HG03378 (cell line): ENCODE results near the gene MBD5.

Experiments used
- ATAC-seq: cut with Tn5 transposase; IDR thresholded peaks from one replicate; pipeline ENCODE4 v1.9.1; 2021; ENCODE audit warnings: mild to moderate bottlenecking, moderate library complexity; ENCODE audit not compliant: unreplicated experiment

Gene MBD5

GRCh38 chr2:148450531-148450930 lies 429.6 kb downstream of the MBD5 start:
- ATAC-seq, result no peak

- no peak for ATAC-seq
These were observed 430.2 kb downstream of the MBD5 start for GRCh38 chr2:148451046-148451445.

- no peak for ATAC-seq
These were observed 434.9 kb downstream of the MBD5 start for GRCh38 chr2:148455791-148456190.

GRCh38 chr2:148458171-148458570 lies 437.3 kb downstream of the MBD5 start:
- no peak for ATAC-seq

GRCh38 chr2:148459377-148459778 lies 438.5 kb downstream of the MBD5 start:
- ATAC-seq, result no peak

- no peak for ATAC-seq
These were observed 441.0 kb downstream of the MBD5 start for GRCh38 chr2:148461876-148462275.

GRCh38 chr2:148475626-148476025 lies 454.7 kb downstream of the MBD5 start:
- ATAC-seq, result no peak

GRCh38 chr2:148479398-148479797 lies 458.5 kb downstream of the MBD5 start:
- ATAC-seq, result no peak

GRCh38 chr2:148483665-148484064 lies 462.8 kb downstream of the MBD5 start:
- no peak for ATAC-seq

GRCh38 chr2:148484066-148484465 lies 463.2 kb downstream of the MBD5 start:
- no peak for ATAC-seq

GRCh38 chr2:148486655-148487054 lies 465.8 kb downstream of the MBD5 start:
- ATAC-seq, result no peak

- ATAC-seq, result no peak
These were observed 466.5 kb downstream of the MBD5 start for GRCh38 chr2:148487439-148487838.

- no peak for ATAC-seq
These were observed 470.0 kb downstream of the MBD5 start for GRCh38 chr2:148490840-148491439.

GRCh38 chr2:148493822-148494563 lies 473.1 kb downstream of the MBD5 start:
- peak; percentile 75 for ATAC-seq

- ATAC-seq, result no peak
These were observed 474.7 kb downstream of the MBD5 start for GRCh38 chr2:148495586-148495985.

- no peak for ATAC-seq
These were observed 480.7 kb downstream of the MBD5 start for GRCh38 chr2:148501545-148501944.

GRCh38 chr2:148503516-148503915 lies 482.6 kb downstream of the MBD5 start:
- no peak for ATAC-seq

- no peak for ATAC-seq
These were observed 487.1 kb downstream of the MBD5 start for GRCh38 chr2:148507970-148508369.

- no peak for ATAC-seq
These were observed 488.0 kb downstream of the MBD5 start for GRCh38 chr2:148508878-148509287.

GRCh38 chr2:148509288-148509902 lies 488.5 kb downstream of the MBD5 start:
- ATAC-seq, result peak; percentile 99

GRCh38 chr2:148511883-148512282 lies 491.0 kb downstream of the MBD5 start:
- ATAC-seq, result no peak

GRCh38 chr2:148512501-148512900 lies 491.6 kb downstream of the MBD5 start:
- ATAC-seq, result no peak
